HG03442 (cell line): ENCODE results near the gene RCHY1.

Experiments
- ATAC-seq: cut with Tn5 transposase; IDR thresholded peaks from one replicate; pipeline ENCODE4 v1.9.1; 2021; ENCODE audit warnings: mild to moderate bottlenecking, moderate library complexity; ENCODE audit not compliant: unreplicated experiment

The RCHY1 gene

GRCh38 chr4:75432683-75433082 lies 81.5 kb downstream of the RCHY1 start:
- no peak for ATAC-seq

DNA sequence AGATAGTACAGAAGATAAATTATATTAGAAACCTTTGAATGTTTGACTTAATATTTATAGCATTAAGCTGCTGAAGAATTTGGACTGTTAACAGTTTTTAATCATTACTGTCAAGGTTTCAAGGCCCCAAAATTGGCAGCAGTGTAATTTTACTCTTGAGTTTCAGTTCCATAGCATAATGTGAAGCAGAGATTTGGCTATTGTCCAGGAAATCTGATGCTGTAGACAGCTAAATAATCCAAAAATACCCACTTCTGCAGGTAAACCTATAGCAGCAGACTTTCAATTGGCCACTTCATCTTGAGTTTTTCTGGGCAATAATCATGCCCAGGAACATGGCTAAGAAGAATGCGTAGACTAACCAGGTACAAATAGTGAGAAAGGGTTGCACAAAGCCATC lies 85.0 kb downstream of the RCHY1 start:
- ATAC-seq, result no peak
